Measurements from ENCODE around the gene ELMOD1.

DNA sequence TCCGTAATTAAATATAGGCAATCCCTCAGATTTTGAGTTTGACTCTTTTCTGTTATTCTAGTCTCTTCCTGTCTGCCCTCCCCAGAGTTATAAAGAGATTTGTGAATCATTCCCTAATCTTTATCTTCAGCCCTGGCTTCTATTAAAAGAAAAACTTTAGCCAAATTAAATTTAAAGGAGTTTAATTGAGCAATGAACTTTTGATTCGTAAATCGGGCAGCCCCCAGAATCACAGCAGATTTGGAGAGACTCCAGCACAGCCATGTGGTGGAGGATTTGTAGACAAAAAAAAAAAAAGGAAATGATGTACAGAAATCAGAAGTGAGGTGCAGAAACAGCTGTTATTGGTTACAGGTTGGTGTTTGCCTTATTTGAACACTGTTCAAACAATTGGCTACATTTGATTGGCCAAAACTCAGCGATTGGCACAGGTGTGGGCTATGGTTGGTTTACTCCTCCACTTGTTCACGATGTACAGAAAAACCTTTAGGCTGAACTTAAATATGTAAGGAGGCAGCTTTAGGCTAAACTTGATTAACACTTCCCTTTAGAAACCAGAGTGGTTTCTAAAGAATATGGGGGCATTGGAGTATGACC lies 23.1 kb upstream of the ELMOD1 start:
- TF ChIP-seq, protein P1, sequence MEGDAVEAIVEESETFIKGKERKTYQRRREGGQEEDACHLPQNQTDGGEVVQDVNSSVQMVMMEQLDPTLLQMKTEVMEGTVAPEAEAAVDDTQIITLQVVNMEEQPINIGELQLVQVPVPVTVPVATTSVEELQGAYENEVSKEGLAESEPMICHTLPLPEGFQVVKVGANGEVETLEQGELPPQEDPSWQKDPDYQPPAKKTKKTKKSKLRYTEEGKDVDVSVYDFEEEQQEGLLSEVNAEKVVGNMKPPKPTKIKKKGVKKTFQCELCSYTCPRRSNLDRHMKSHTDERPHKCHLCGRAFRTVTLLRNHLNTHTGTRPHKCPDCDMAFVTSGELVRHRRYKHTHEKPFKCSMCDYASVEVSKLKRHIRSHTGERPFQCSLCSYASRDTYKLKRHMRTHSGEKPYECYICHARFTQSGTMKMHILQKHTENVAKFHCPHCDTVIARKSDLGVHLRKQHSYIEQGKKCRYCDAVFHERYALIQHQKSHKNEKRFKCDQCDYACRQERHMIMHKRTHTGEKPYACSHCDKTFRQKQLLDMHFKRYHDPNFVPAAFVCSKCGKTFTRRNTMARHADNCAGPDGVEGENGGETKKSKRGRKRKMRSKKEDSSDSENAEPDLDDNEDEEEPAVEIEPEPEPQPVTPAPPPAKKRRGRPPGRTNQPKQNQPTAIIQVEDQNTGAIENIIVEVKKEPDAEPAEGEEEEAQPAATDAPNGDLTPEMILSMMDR (IDR thresholded peaks at IDR 0.05; ENCODE audit: low read depth, low read length, missing input control): no peak
- TF ChIP-seq FOXA1 (IDR thresholded peaks at IDR 0.05): no peak
- no peak for TF ChIP-seq RAD21 (IDR thresholded peaks at IDR 0.05)
- no peak for TF ChIP-seq EGR1 (IDR thresholded peaks at IDR 0.05; ENCODE audit: low read depth in 2 of 2)
- TF ChIP-seq, protein P2, sequence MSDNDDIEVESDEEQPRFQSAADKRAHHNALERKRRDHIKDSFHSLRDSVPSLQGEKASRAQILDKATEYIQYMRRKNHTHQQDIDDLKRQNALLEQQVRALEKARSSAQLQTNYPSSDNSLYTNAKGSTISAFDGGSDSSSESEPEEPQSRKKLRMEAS (IDR thresholded peaks at IDR 0.05): no peak
- TF ChIP-seq, protein P3, sequence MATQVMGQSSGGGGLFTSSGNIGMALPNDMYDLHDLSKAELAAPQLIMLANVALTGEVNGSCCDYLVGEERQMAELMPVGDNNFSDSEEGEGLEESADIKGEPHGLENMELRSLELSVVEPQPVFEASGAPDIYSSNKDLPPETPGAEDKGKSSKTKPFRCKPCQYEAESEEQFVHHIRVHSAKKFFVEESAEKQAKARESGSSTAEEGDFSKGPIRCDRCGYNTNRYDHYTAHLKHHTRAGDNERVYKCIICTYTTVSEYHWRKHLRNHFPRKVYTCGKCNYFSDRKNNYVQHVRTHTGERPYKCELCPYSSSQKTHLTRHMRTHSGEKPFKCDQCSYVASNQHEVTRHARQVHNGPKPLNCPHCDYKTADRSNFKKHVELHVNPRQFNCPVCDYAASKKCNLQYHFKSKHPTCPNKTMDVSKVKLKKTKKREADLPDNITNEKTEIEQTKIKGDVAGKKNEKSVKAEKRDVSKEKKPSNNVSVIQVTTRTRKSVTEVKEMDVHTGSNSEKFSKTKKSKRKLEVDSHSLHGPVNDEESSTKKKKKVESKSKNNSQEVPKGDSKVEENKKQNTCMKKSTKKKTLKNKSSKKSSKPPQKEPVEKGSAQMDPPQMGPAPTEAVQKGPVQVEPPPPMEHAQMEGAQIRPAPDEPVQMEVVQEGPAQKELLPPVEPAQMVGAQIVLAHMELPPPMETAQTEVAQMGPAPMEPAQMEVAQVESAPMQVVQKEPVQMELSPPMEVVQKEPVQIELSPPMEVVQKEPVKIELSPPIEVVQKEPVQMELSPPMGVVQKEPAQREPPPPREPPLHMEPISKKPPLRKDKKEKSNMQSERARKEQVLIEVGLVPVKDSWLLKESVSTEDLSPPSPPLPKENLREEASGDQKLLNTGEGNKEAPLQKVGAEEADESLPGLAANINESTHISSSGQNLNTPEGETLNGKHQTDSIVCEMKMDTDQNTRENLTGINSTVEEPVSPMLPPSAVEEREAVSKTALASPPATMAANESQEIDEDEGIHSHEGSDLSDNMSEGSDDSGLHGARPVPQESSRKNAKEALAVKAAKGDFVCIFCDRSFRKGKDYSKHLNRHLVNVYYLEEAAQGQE (IDR thresholded peaks at IDR 0.05): no peak
- TF ChIP-seq TAF1 (conservative IDR thresholded peaks at IDR 0.05): no peak
- no peak for TF ChIP-seq ATF3 (IDR thresholded peaks at IDR 0.05)
- TF ChIP-seq JUND (IDR thresholded peaks at IDR 0.05): no peak
- no peak for TF ChIP-seq GABPA (IDR thresholded peaks at IDR 0.05 in 1 of 2, conservative IDR thresholded peaks at IDR 0.05 in 1 of 2)
- no peak for TF ChIP-seq ZBTB33 (IDR thresholded peaks at IDR 0.05)
- TF ChIP-seq YY1 (IDR thresholded peaks at IDR 0.05): no peak
